Measurements from ENCODE around the gene KIF5A.
"Not testable (repeated sequence)": the region's sequence is repeated elsewhere in the genome, so short reads cannot be mapped to it uniquely, and the experiment has no call there.

The KIF5A gene

GRCh38 chr12:57609101-57609780 is 59.4 kb downstream of the KIF5A start:
- no peak for DNase-seq

- no peak for DNase-seq
Observed at GRCh38 chr12:57609781-57610553, 60.1 kb downstream of the KIF5A start.

- no peak for DNase-seq
Observed at GRCh38 chr12:57610554-57611107, 60.8 kb downstream of the KIF5A start.

- DNase-seq = peak; percentile 77
Observed at GRCh38 chr12:57611108-57611826, 61.4 kb downstream of the KIF5A start, which contains the start of gene ARHGEF25. Gene ARHGEF25, plus strand, starts transcription at chr12:57611435. Its CDS starts 460 bp downstream, at chr12:57611895.

GRCh38 chr12:57611827-57612710 is 62.2 kb downstream of the KIF5A start:
- DNase-seq = no peak

GRCh38 chr12:57612711-57613426 is 63.0 kb downstream of the KIF5A start:
- DNase-seq = no peak

- no peak for DNase-seq
Observed at GRCh38 chr12:57613427-57614109, 63.7 kb downstream of the KIF5A start.

- DNase-seq = peak; percentile 41
Observed at GRCh38 chr12:57614178-57614947, 64.5 kb downstream of the KIF5A start.

GRCh38 chr12:57614948-57615500 is 65.2 kb downstream of the KIF5A start:
- DNase-seq = no peak

- no peak for DNase-seq
Observed at GRCh38 chr12:57615637-57616036, 65.8 kb downstream of the KIF5A start.

- no peak for DNase-seq
Observed at GRCh38 chr12:57616383-57617101, 66.7 kb downstream of the KIF5A start.

GRCh38 chr12:57617942-57618341 is 68.1 kb downstream of the KIF5A start:
- no peak for DNase-seq

GRCh38 chr12:57618431-57618830 is 68.6 kb downstream of the KIF5A start:
- not testable (repeated sequence) for DNase-seq

GRCh38 chr12:57618966-57619433 is 69.2 kb downstream of the KIF5A start:
- DNase-seq = no peak

- peak; percentile 46 for DNase-seq
Observed at GRCh38 chr12:57619434-57620244, 69.8 kb downstream of the KIF5A start.

GRCh38 chr12:57620245-57620935 is 70.5 kb downstream of the KIF5A start:
- no peak for DNase-seq

GRCh38 chr12:57620936-57621496 is 71.2 kb downstream of the KIF5A start:
- peak; percentile 39 for DNase-seq
